Breast epithelium (tissue), 4 donors: Measurements from ENCODE around the gene CACNA1E. TPM values are rescaled to one million over a fixed set of nuclear protein-coding genes. Genes with fewer than 3 reads are reported as not detected.

Experiments
- DNase-seq, 2 donors: peaks; one replicate each; pipeline ENCODE4 v3.0.0-alpha.2; 2019; ENCODE audit warnings: low spot score in 2 of 2
- H3K27ac ChIP-seq, 2 donors: fragments of 200-600 bp; sonication (generic) in 1 of 2; one replicate each; pipeline ENCODE4 v1.5.1; 2016 to 2019; ENCODE audit warnings: mild to moderate bottlenecking in 1 of 2
- H3K27me3 ChIP-seq, 2 donors: fragments of 200-600 bp; sonication (generic) in 1 of 2; one replicate each; pipeline versions ENCODE4 v1.5.1 to v1.6.0; 2017 to 2019; ENCODE audit warnings: control low read depth in 1 of 2, mild to moderate bottlenecking in 1 of 2
- H3K36me3 ChIP-seq: fragments of 200-600 bp; one replicate; pipeline ENCODE4 v1.5.1; 2019
- H3K4me1 ChIP-seq, 2 donors: fragments of 200-600 bp; sonication (generic); one replicate each; pipeline ENCODE4 v1.5.1; 2016 to 2019; ENCODE audit warnings: control low read depth in 1 of 2
- H3K4me3 ChIP-seq, 3 donors: fragments of 200-600 bp; sonication (generic); 1 replicate in 2 of 3; 2 replicates in 1 of 3; pipeline ENCODE4 v1.5.1; 2016 to 2019; ENCODE audit warnings: mild to moderate bottlenecking in 3 of 3, moderate library complexity in 2 of 3
- H3K9me3 ChIP-seq, 2 donors: fragments of 200-600 bp; sonication (generic) in 1 of 2; one replicate each; pipeline ENCODE4 v1.5.1; 2016 to 2019; ENCODE audit warnings: control low read depth in 1 of 2
- CTCF ChIP-seq, 3 donors: fragments of 450-650 bp; IDR thresholded peaks; one replicate each; pipeline ENCODE4 v1.5.1; 2016 to 2017; ENCODE audit warnings: antibody characterized with exemption in 3 of 3, mild to moderate bottlenecking in 3 of 3, moderate library complexity in 3 of 3
- POLR2A ChIP-seq: fragments of 450-650 bp; IDR thresholded peaks from one replicate; pipeline ENCODE4 v1.6.1; 2016; ENCODE audit warnings: antibody characterized with exemption, mild to moderate bottlenecking, moderate library complexity
- POLR2AphosphoS5 ChIP-seq, 3 donors: sonication (generic); formaldehyde crosslinking; IDR thresholded peaks; one replicate each; pipeline ENCODE4 v1.6.1; 2017; ENCODE audit warnings: antibody characterized with exemption in 3 of 3
- intact Hi-C: fragments of 100-400 bp; cut with DNase I; formaldehyde crosslinking; loops from one replicate; pipeline ENCODE4 v1.15.1; 2023; ENCODE audit warnings: low total_unique reads
- total RNA-seq, 3 donors: library from RNA; depleted of rRNA; stranded (reverse); fragments of >200 nt; gene quantifications; one replicate each; pipeline ENCODE4 v1.1.0, GENCODE V29; 2016

Gene CACNA1E
- total RNA-seq, 3 donors from 2014 or later, result under 0.01 TPM; not detected in 2

- no peak overlapping the region for H3K27ac ChIP-seq
- no peak overlapping the region for H3K4me3 ChIP-seq
- H3K36me3 ChIP-seq, result no peaks in the 10 kb centered on the region
- H3K9me3 ChIP-seq, result no peaks in the 10 kb centered on the region
- H3K27me3 ChIP-seq, result no peaks in the 10 kb centered on the region
- no peak for DNase-seq
- intact Hi-C loops, result loop anchor here (5.0 kb wide), 1 partner anchor 1245 kb away; the partner anchor contains the start of gene DHX9
- H3K4me1 ChIP-seq, result no peaks in the 10 kb centered on the region
- no peak for TF ChIP-seq POLR2AphosphoS5 (IDR thresholded peaks at IDR 0.05)
- TF ChIP-seq CTCF (IDR thresholded peaks at IDR 0.05), result no peak
- TF ChIP-seq POLR2A, result no peak
These were observed 109.0 kb downstream of the CACNA1E start for GRCh38 chr1:181592255-181592859.

GRCh38 chr1:181593042-181593441, 109.7 kb downstream of the CACNA1E start:
- Histone ChIP-seq H3K4me3 (no peak overlapping the region), H3K36me3 (no peaks in the 10 kb centered on the region), H3K4me1 (no peaks in the 10 kb centered on the region), H3K27ac (no peak overlapping the region), H3K27me3 (no peaks in the 10 kb centered on the region), H3K9me3 (no peaks in the 10 kb centered on the region)
- no peak for TF ChIP-seq POLR2AphosphoS5 (IDR thresholded peaks at IDR 0.05)
- TF ChIP-seq POLR2A, result no peak
- TF ChIP-seq CTCF (IDR thresholded peaks at IDR 0.05), result no peak
- intact Hi-C loops, result loop anchor here (5.0 kb wide), 1 partner anchor 1244 kb away; the partner anchor contains the start of gene DHX9
- no peak for DNase-seq

- no peak for DNase-seq
- Histone ChIP-seq H3K27ac (no peak overlapping the region), H3K36me3 (no peaks in the 10 kb centered on the region), H3K27me3 (no peaks in the 10 kb centered on the region), H3K9me3 (no peaks in the 10 kb centered on the region), H3K4me3 (no peak overlapping the region), H3K4me1 (no peaks in the 10 kb centered on the region)
- intact Hi-C loops, result loop anchor here (5.0 kb wide), 1 partner anchor 1243 kb away; the partner anchor contains the start of gene DHX9
- TF ChIP-seq POLR2A, result no peak
- no peak for TF ChIP-seq CTCF (IDR thresholded peaks at IDR 0.05)
- TF ChIP-seq POLR2AphosphoS5 (IDR thresholded peaks at IDR 0.05), result no peak
These were observed 111.2 kb downstream of the CACNA1E start for GRCh38 chr1:181594553-181594952.

DNA sequence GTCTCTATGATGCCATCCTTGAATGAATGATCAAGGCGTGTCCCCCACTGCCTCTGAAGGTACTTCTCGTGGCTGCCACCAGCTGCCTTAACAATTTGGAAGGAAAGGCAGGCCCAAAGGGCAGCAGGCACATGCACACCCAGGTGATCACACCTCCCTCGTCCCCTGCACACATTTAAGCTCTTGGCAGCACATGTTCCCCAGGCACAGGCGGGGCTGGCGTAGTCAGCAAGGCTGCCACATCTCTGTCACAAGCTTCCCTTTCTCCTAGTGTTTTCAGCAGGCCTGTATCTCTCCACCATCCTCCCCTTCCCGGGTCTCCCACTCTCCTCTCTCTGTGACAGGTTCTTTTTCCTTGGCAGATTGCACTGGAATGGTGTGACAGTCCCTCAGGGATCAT, 111.9 kb downstream of the CACNA1E start:
- no peaks in the 10 kb centered on the region for H3K4me1 ChIP-seq
- no peak overlapping the region for H3K4me3 ChIP-seq
- no peaks in the 10 kb centered on the region for H3K9me3 ChIP-seq
- DNase-seq, result no peak
- H3K27ac ChIP-seq, result no peak overlapping the region
- no peaks in the 10 kb centered on the region for H3K27me3 ChIP-seq
- no peak for TF ChIP-seq POLR2AphosphoS5 (IDR thresholded peaks at IDR 0.05)
- no peak for TF ChIP-seq CTCF (IDR thresholded peaks at IDR 0.05)
- no peak for TF ChIP-seq POLR2A
- no peaks in the 10 kb centered on the region for H3K36me3 ChIP-seq
- intact Hi-C loops, result no loop called here

GRCh38 chr1:181601186-181601950, 118.1 kb downstream of the CACNA1E start:
- Histone ChIP-seq H3K36me3 (no peaks in the 10 kb centered on the region), H3K4me1 (no peaks in the 10 kb centered on the region), H3K27me3 (no peaks in the 10 kb centered on the region), H3K9me3 (no peaks in the 10 kb centered on the region), H3K4me3 (no peak overlapping the region), H3K27ac (no peak overlapping the region)
- no peak for TF ChIP-seq POLR2AphosphoS5 (IDR thresholded peaks at IDR 0.05)
- no peak for TF ChIP-seq POLR2A
- TF ChIP-seq CTCF (IDR thresholded peaks at IDR 0.05), result no peak
- intact Hi-C loops, result no loop called here
- DNase-seq, result no peak
